BLaER1 treated with 17β-estradiol and CSF1 and Interleukin-3, amounts not matched to agents 10 nM and 100 nM (cell line): ENCODE data around the gene GGNBP2.

Source experiments
- H3K27ac ChIP-seq, 11 experiments: shearing (Covaris generic); formaldehyde crosslinking; 2 replicates each; pipeline ENCODE4 v1.8.1; 2022
- H3K27me3 ChIP-seq, 11 experiments: shearing (Covaris generic); formaldehyde crosslinking; 2 replicates each; pipeline ENCODE4 v1.8.1; 2022
- H3K36me3 ChIP-seq, 11 experiments: shearing (Covaris generic); formaldehyde crosslinking; 2 replicates each; pipeline ENCODE4 v1.8.1; 2022
- H3K4me1 ChIP-seq, 10 experiments: shearing (Covaris generic); formaldehyde crosslinking; 2 replicates each; pipeline ENCODE4 v1.8.1; 2022
- H3K4me2 ChIP-seq, 11 experiments: shearing (Covaris generic); formaldehyde crosslinking; 2 replicates each; pipeline ENCODE4 v1.8.1; 2022
- H3K4me3 ChIP-seq, 10 experiments: shearing (Covaris generic); formaldehyde crosslinking; 2 replicates each; pipeline ENCODE4 v1.8.1; 2022
- H3K9ac ChIP-seq, 11 experiments: shearing (Covaris generic); formaldehyde crosslinking; 2 replicates each; pipeline ENCODE4 v1.8.1; 2022
- H3K9me3 ChIP-seq, 11 experiments: shearing (Covaris generic); formaldehyde crosslinking; replicated peaks in 1 of 11; 2 replicates each; pipeline ENCODE4 v1.8.1; 2022
- H4K20me1 ChIP-seq, 11 experiments: shearing (Covaris generic); formaldehyde crosslinking; 2 replicates each; pipeline ENCODE4 v1.8.1; 2022
- Cebpa-rat ChIP-seq, 11 experiments: shearing (Covaris generic); IDR thresholded peaks; 2 replicates each; pipeline ENCODE4 v1.8.1; 2022

The GGNBP2 gene, protein sequence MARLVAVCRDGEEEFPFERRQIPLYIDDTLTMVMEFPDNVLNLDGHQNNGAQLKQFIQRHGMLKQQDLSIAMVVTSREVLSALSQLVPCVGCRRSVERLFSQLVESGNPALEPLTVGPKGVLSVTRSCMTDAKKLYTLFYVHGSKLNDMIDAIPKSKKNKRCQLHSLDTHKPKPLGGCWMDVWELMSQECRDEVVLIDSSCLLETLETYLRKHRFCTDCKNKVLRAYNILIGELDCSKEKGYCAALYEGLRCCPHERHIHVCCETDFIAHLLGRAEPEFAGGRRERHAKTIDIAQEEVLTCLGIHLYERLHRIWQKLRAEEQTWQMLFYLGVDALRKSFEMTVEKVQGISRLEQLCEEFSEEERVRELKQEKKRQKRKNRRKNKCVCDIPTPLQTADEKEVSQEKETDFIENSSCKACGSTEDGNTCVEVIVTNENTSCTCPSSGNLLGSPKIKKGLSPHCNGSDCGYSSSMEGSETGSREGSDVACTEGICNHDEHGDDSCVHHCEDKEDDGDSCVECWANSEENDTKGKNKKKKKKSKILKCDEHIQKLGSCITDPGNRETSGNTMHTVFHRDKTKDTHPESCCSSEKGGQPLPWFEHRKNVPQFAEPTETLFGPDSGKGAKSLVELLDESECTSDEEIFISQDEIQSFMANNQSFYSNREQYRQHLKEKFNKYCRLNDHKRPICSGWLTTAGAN

GRCh38 chr17:36544307-36545076 is at the start of gene GGNBP2:
GGNBP2 (plus strand) TSS chr17:36544919; CDS start chr17:36545725, 806 bp downstream.
- TF ChIP-seq Cebpa-rat (IDR thresholded peaks at IDR 0.05), result no peak

DNA sequence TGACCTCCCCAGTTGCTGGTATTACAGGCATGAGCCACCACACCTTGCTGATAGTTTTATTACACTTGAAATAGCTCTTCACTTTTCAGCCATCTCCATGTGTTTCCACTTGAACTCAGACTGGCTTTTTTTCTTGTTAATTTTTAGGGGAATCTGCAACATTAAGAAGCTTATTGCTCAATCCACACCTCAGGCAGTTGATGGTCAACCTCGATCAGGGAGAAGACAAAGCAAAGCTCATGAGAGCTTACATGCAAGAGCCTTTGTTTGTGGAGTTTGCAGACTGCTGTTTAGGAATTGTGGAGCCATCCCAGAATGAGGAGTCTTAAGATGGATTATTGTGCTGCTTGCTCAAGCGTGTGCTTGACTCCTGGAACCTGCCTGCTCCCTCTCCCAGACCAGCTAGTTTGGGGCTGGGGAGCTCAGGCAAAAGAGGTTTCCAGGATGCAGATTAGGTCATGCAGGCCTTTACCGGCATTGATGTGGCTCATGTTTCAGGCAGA is 49.6 kb upstream of the GGNBP2 start:
- Histone ChIP-seq H4K20me1 (peaks cover 17 to 81% (median 52%) of the 10 kb centered on the region in 11 experiments; a peak in 20 of 22 replicates), H3K27ac (no peak overlapping the region), H3K4me3 (no peak overlapping the region), H3K4me1 (no peaks in the 10 kb centered on the region), H3K4me2 (no peak overlapping the region), H3K9ac (peak overlapping the region in 1 of 11 experiments; percentile 1; a peak in 1 of 22 replicates), H3K36me3 (peaks cover 93 to 100% (median 99%) of the 10 kb centered on the region in 11 experiments), H3K9me3 (peaks cover 0 to 3% (median 0%) of the 10 kb centered on the region in 11 experiments; a peak in 2 of 22 replicates), H3K27me3 (no peaks in the 10 kb centered on the region)
- TF ChIP-seq Cebpa-rat (IDR thresholded peaks at IDR 0.05), result peak in 1 of 11 experiments; percentile 25; a peak in 1 of 22 replicates

More at GRCh38 chr17:36544307-36545076, at the start of gene GGNBP2:
- Histone ChIP-seq H3K4me3 (peak within 1 kb of the TSS; percentile 74 to 98 (median 89)), H3K27me3 (no peaks in the 10 kb centered on the region), H3K4me1 (peaks cover 28 to 45% (median 33%) of the 10 kb centered on the region in 10 experiments), H3K27ac (peak within 1 kb of the TSS; percentile 98 to 100 (median 99)), H3K36me3 (peaks cover 25 to 52% (median 38%) of the 10 kb centered on the region in 11 experiments; a peak in 20 of 22 replicates), H4K20me1 (peaks cover 38 to 41% (median 40%) of the 10 kb centered on the region in 11 experiments), H3K4me2 (peak within 1 kb of the TSS; percentile 89 to 100 (median 92)), H3K9ac (peak within 1 kb of the TSS; percentile 98 to 100 (median 99)), H3K9me3 (no peaks in the 10 kb centered on the region)

GRCh38 chr17:36496018-36496789 is 48.5 kb upstream of the GGNBP2 start:
- H3K9me3 ChIP-seq, result no peaks in the 10 kb centered on the region
- no peaks in the 10 kb centered on the region for H3K4me1 ChIP-seq
- no peak overlapping the region for H3K4me2 ChIP-seq
- H3K36me3 ChIP-seq, result peaks cover 94 to 100% (median 100%) of the 10 kb centered on the region in 11 experiments
- TF ChIP-seq Cebpa-rat (IDR thresholded peaks at IDR 0.05), result no peak
- H3K27me3 ChIP-seq, result no peaks in the 10 kb centered on the region
- H3K4me3 ChIP-seq, result no peak overlapping the region
- 0 out of 22 replicates have a peak overlapping the region, but pooled peaks of 1 of the 11 experiments have one; percentile 4 for H3K9ac ChIP-seq
- H4K20me1 ChIP-seq, result peaks cover 7 to 71% (median 41%) of the 10 kb centered on the region in 11 experiments; a peak in 18 of 22 replicates
- no peak overlapping the region for H3K27ac ChIP-seq

- Histone ChIP-seq H3K9ac (no peak overlapping the region), H3K27ac (no peak overlapping the region), H3K9me3 (no peaks in the 10 kb centered on the region), H3K4me2 (no peak overlapping the region), H3K4me1 (no peaks in the 10 kb centered on the region), H3K27me3 (no peaks in the 10 kb centered on the region), H3K4me3 (no peak overlapping the region), H3K36me3 (peaks cover 90 to 100% (median 100%) of the 10 kb centered on the region in 11 experiments), H4K20me1 (peaks cover 0 to 57% (median 26%) of the 10 kb centered on the region in 11 experiments; a peak in 16 of 22 replicates)
- TF ChIP-seq Cebpa-rat (IDR thresholded peaks at IDR 0.05), result no peak
Observed at GRCh38 chr17:36498155-36498554, 46.6 kb upstream of the GGNBP2 start.

DNA sequence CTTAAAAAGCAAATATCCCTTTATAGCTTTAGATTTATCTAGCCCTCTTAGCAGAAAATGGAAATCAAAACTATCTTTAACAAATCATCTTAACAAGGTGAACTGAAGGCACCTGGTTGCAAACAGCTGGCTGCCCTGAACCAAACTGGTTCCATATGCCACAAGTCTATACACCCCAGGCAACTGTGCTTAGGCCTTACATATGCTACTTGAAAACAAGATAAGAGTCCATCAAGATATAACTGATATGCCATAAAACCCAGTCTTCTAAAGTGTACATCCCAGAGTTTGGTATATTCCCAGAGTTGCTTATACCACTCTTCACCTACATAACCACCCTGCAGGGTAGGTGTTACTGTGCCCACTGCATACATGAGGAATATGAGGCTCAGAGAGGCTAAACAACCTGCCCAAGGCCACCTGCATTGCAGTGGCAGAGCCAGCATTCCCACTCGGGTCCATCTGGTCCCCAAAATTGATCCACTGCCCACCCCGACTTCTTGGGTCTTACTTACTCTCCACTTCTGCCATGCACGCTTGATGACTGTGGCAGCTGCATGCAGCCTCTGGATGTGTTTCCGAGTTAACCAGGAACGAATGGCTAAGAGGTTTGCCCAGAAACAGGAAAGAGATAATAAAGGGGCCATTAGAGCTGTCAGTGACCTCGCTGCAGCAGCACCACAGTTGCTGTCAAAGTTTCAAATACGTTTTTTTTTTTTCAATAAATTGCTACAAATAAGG is 46.0 kb upstream of the GGNBP2 start:
- Histone ChIP-seq H3K9me3 (no peaks in the 10 kb centered on the region), H3K36me3 (peaks cover 90 to 100% (median 100%) of the 10 kb centered on the region in 11 experiments), H3K27ac (no peak overlapping the region), H3K27me3 (no peaks in the 10 kb centered on the region), H3K9ac (no peak overlapping the region), H3K4me3 (no peak overlapping the region), H3K4me1 (no peaks in the 10 kb centered on the region), H3K4me2 (no peak overlapping the region), H4K20me1 (peaks cover 0 to 54% (median 20%) of the 10 kb centered on the region in 11 experiments; a peak in 14 of 22 replicates)
- no peak for TF ChIP-seq Cebpa-rat (IDR thresholded peaks at IDR 0.05)

DNA sequence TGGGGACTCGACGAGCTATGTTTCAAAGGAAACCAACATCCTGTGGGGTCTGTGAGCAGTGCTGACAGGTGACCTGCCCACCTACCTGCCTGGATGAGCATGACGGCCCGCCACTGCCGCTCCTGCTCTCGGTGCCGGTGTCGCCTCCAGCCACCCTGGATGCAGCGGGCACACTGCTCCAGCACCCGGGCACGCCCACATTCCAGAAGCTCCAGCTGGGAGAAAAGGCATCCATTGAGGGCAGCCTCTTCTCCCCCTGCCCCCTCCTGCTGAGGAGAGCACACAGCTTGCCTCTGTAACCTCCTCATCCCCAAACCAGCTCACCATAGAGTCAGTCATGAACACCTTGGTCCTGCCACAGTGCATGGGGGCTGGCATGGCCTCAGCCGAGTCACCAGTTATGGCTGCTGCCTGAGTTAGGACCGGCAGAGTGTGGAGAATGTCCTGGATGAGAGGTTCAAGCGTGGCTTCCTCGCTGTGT is 43.9 kb upstream of the GGNBP2 start:
- Histone ChIP-seq H3K4me2 (no peak overlapping the region), H3K9ac (no peak overlapping the region), H4K20me1 (peaks cover 0 to 50% (median 15%) of the 10 kb centered on the region in 11 experiments; a peak in 13 of 22 replicates), H3K4me3 (no peak overlapping the region), H3K27me3 (no peaks in the 10 kb centered on the region), H3K36me3 (peaks cover 88 to 100% (median 100%) of the 10 kb centered on the region in 11 experiments), H3K4me1 (no peaks in the 10 kb centered on the region), H3K27ac (no peak overlapping the region), H3K9me3 (no peaks in the 10 kb centered on the region)
- no peak for TF ChIP-seq Cebpa-rat (IDR thresholded peaks at IDR 0.05)

- Histone ChIP-seq H3K27ac (no peak overlapping the region), H3K9ac (no peak overlapping the region), H3K4me3 (no peak overlapping the region), H4K20me1 (peaks cover 0 to 46% (median 14%) of the 10 kb centered on the region in 11 experiments; a peak in 13 of 22 replicates), H3K27me3 (no peaks in the 10 kb centered on the region), H3K4me1 (no peaks in the 10 kb centered on the region), H3K9me3 (no peaks in the 10 kb centered on the region), H3K36me3 (peaks cover 88 to 100% (median 100%) of the 10 kb centered on the region in 11 experiments), H3K4me2 (no peak overlapping the region)
- no peak for TF ChIP-seq Cebpa-rat (IDR thresholded peaks at IDR 0.05)
Observed at GRCh38 chr17:36501351-36501750, 43.4 kb upstream of the GGNBP2 start.
